ENCODE measurements around the gene DNAH1. TPM values are rescaled to one million over a fixed set of nuclear protein-coding genes. Genes with fewer than 3 reads are reported as not detected.

DNAH1 gene
- total and polyA plus RNA-seq, 2 experiments from 2014 or later = 0.81 to 1.8 TPM

- no peak overlapping the region for H3K4me3 Mint-ChIP-seq
- TF ChIP-seq EZH2 (IDR thresholded peaks at IDR 0.05; ENCODE audit: low read depth, unreplicated experiment) (no peak), STAT1 (IDR thresholded peaks at IDR 0.05; ENCODE audit: unreplicated experiment) (no peak), ZNF331 (CRISPR knock-in tag; IDR thresholded peaks at IDR 0.05; ENCODE audit: low read depth) (no peak), EZH2phosphoT487 (IDR thresholded peaks at IDR 0.05; ENCODE audit: unreplicated experiment) (no peak), POLR2AphosphoS5 (IDR thresholded peaks at IDR 0.05; ENCODE audit: low read depth) (no peak), CREB1 (CRISPR knock-in tag; IDR thresholded peaks at IDR 0.05; ENCODE audit: low read depth) (no peak), ZNF114 (CRISPR knock-in tag; IDR thresholded peaks at IDR 0.05) (no peak), JUNB (IDR thresholded peaks at IDR 0.05; ENCODE audit: unreplicated experiment) (no peak), NANOG (IDR thresholded peaks at IDR 0.05; ENCODE audit: borderline replicate concordance) (no peak)
- TF ChIP-seq, protein P1, sequence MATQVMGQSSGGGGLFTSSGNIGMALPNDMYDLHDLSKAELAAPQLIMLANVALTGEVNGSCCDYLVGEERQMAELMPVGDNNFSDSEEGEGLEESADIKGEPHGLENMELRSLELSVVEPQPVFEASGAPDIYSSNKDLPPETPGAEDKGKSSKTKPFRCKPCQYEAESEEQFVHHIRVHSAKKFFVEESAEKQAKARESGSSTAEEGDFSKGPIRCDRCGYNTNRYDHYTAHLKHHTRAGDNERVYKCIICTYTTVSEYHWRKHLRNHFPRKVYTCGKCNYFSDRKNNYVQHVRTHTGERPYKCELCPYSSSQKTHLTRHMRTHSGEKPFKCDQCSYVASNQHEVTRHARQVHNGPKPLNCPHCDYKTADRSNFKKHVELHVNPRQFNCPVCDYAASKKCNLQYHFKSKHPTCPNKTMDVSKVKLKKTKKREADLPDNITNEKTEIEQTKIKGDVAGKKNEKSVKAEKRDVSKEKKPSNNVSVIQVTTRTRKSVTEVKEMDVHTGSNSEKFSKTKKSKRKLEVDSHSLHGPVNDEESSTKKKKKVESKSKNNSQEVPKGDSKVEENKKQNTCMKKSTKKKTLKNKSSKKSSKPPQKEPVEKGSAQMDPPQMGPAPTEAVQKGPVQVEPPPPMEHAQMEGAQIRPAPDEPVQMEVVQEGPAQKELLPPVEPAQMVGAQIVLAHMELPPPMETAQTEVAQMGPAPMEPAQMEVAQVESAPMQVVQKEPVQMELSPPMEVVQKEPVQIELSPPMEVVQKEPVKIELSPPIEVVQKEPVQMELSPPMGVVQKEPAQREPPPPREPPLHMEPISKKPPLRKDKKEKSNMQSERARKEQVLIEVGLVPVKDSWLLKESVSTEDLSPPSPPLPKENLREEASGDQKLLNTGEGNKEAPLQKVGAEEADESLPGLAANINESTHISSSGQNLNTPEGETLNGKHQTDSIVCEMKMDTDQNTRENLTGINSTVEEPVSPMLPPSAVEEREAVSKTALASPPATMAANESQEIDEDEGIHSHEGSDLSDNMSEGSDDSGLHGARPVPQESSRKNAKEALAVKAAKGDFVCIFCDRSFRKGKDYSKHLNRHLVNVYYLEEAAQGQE (IDR thresholded peaks at IDR 0.05; ENCODE audit: unreplicated experiment) = no peak
- TF ChIP-seq, protein P2, sequence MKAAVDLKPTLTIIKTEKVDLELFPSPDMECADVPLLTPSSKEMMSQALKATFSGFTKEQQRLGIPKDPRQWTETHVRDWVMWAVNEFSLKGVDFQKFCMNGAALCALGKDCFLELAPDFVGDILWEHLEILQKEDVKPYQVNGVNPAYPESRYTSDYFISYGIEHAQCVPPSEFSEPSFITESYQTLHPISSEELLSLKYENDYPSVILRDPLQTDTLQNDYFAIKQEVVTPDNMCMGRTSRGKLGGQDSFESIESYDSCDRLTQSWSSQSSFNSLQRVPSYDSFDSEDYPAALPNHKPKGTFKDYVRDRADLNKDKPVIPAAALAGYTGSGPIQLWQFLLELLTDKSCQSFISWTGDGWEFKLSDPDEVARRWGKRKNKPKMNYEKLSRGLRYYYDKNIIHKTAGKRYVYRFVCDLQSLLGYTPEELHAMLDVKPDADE (IDR thresholded peaks at IDR 0.05) = no peak
- TF ChIP-seq, protein P3, sequence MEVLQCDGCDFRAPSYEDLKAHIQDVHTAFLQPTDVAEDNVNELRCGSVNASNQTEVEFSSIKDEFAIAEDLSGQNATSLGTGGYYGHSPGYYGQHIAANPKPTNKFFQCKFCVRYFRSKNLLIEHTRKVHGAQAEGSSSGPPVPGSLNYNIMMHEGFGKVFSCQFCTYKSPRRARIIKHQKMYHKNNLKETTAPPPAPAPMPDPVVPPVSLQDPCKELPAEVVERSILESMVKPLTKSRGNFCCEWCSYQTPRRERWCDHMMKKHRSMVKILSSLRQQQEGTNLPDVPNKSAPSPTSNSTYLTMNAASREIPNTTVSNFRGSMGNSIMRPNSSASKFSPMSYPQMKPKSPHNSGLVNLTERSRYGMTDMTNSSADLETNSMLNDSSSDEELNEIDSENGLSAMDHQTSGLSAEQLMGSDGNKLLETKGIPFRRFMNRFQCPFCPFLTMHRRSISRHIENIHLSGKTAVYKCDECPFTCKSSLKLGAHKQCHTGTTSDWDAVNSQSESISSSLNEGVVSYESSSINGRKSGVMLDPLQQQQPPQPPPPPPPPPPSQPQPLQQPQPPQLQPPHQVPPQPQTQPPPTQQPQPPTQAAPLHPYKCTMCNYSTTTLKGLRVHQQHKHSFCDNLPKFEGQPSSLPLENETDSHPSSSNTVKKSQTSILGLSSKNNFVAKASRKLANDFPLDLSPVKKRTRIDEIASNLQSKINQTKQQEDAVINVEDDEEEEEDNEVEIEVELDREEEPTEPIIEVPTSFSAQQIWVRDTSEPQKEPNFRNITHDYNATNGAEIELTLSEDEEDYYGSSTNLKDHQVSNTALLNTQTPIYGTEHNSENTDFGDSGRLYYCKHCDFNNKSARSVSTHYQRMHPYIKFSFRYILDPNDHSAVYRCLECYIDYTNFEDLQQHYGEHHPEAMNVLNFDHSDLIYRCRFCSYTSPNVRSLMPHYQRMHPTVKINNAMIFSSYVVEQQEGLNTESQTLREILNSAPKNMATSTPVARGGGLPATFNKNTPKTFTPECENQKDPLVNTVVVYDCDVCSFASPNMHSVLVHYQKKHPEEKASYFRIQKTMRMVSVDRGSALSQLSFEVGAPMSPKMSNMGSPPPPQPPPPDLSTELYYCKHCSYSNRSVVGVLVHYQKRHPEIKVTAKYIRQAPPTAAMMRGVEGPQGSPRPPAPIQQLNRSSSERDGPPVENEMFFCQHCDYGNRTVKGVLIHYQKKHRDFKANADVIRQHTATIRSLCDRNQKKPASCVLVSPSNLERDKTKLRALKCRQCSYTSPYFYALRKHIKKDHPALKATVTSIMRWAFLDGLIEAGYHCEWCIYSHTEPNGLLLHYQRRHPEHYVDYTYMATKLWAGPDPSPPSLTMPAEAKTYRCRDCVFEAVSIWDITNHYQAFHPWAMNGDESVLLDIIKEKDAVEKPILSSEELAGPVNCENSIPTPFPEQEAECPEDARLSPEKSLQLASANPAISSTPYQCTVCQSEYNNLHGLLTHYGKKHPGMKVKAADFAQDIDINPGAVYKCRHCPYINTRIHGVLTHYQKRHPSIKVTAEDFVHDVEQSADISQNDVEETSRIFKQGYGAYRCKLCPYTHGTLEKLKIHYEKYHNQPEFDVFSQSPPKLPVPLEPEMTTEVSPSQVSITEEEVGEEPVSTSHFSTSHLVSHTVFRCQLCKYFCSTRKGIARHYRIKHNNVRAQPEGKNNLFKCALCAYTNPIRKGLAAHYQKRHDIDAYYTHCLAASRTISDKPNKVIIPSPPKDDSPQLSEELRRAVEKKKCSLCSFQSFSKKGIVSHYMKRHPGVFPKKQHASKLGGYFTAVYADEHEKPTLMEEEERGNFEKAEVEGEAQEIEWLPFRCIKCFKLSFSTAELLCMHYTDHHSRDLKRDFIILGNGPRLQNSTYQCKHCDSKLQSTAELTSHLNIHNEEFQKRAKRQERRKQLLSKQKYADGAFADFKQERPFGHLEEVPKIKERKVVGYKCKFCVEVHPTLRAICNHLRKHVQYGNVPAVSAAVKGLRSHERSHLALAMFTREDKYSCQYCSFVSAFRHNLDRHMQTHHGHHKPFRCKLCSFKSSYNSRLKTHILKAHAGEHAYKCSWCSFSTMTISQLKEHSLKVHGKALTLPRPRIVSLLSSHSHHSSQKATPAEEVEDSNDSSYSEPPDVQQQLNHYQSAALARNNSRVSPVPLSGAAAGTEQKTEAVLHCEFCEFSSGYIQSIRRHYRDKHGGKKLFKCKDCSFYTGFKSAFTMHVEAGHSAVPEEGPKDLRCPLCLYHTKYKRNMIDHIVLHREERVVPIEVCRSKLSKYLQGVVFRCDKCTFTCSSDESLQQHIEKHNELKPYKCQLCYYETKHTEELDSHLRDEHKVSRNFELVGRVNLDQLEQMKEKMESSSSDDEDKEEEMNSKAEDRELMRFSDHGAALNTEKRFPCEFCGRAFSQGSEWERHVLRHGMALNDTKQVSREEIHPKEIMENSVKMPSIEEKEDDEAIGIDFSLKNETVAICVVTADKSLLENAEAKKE (CRISPR knock-in tag; IDR thresholded peaks at IDR 0.05) = no peak
- TF ChIP-seq, protein P4, sequence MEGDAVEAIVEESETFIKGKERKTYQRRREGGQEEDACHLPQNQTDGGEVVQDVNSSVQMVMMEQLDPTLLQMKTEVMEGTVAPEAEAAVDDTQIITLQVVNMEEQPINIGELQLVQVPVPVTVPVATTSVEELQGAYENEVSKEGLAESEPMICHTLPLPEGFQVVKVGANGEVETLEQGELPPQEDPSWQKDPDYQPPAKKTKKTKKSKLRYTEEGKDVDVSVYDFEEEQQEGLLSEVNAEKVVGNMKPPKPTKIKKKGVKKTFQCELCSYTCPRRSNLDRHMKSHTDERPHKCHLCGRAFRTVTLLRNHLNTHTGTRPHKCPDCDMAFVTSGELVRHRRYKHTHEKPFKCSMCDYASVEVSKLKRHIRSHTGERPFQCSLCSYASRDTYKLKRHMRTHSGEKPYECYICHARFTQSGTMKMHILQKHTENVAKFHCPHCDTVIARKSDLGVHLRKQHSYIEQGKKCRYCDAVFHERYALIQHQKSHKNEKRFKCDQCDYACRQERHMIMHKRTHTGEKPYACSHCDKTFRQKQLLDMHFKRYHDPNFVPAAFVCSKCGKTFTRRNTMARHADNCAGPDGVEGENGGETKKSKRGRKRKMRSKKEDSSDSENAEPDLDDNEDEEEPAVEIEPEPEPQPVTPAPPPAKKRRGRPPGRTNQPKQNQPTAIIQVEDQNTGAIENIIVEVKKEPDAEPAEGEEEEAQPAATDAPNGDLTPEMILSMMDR (conservative IDR thresholded peaks at IDR 0.05; ENCODE audit: low read depth in 2 of 2) = no peak
- no peak overlapping the region for H2AFZ ChIP-seq
- H3K4me1 ChIP-seq (ENCODE audit: insufficient read depth) = no peaks in the 10 kb centered on the region
- no peak overlapping the region for H3K4me3 ChIP-seq
- H3K27ac Mint-ChIP-seq = no peak overlapping the region
- no peaks in the 10 kb centered on the region for H4K20me1 ChIP-seq (replicated peaks; ENCODE audit: insufficient read depth)
- 0 out of 2 replicates have a peak, but pooled peaks cover 2% of the 10 kb centered on the region for H3K9me2 ChIP-seq (ENCODE audit: insufficient read depth)
- H3K79me2 ChIP-seq (replicated peaks; ENCODE audit: insufficient read depth) = no peaks in the 10 kb centered on the region
- H3K4me2 ChIP-seq = no peak overlapping the region
- H3K27me3 ChIP-seq (ENCODE audit: insufficient read depth) = no peaks in the 10 kb centered on the region
- H3K36me3 ChIP-seq (ENCODE audit: insufficient read depth) = no peaks in the 10 kb centered on the region
- no peaks in the 10 kb centered on the region for H3K9me3 Mint-ChIP-seq
- no peaks in the 10 kb centered on the region; the same call in 2 of the 3 replicates for H3K36me3 Mint-ChIP-seq (ENCODE audit: low read depth)
- no peaks in the 10 kb centered on the region for H3F3A ChIP-seq (replicated peaks; ENCODE audit: low read depth)
- H3K27me3 Mint-ChIP-seq (ENCODE audit: insufficient read depth, low read depth, poor library complexity) = peaks cover 17% of the 10 kb centered on the region
- no peak for DNase-seq (ENCODE audit: low spot score)
- no peak overlapping the region for H3K27ac ChIP-seq (ENCODE audit: low read depth)
- peaks cover 18% of the 10 kb centered on the region for H3K4me1 Mint-ChIP-seq
- no peak for ATAC-seq
Observed at GRCh38 chr3:52366527-52366926, 50.4 kb downstream of the DNAH1 start.

Measured in GM23338 (cell line).